ENCODE measurements around the gene LRP3. TPM values are rescaled to one million over a fixed set of nuclear protein-coding genes. Genes with fewer than 3 reads are reported as not detected.
"Not testable (repeated sequence)": the region's sequence is repeated elsewhere in the genome, so short reads cannot be mapped to it uniquely, and the experiment has no call there.

LRP3 gene
- total RNA-seq, 2 experiments from 2014 or later = 0.30 TPM; not detected in 1

DNA sequence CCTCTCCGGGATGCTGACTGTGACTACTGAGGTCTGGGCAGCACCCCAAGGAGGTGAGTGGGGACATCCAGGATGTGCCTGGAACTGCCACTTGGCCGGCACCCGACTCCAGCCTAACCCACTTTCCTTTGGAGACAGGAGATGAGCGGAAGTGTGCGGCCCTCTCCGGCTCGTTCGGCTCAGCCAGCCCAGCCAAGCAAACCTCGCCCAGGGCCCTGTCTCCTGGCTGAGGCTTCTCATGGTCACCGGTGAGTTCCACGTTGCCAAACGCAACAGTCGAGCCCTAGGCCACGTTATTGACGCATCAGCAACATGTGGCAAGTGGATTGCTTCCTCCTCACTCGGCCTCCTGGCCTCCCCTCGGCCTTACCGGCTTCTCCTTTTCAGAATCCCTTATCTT is 26.0 kb downstream of the LRP3 start:
- Mint-ChIP-seq H3K36me3 (no peaks in the 10 kb centered on the region), H3K4me1 (peaks cover 2% of the 10 kb centered on the region), H3K9me3 (ENCODE audit: low read depth) (no peaks in the 10 kb centered on the region), H3K4me3 (no peak overlapping the region), H3K27me3 (peaks cover 24% of the 10 kb centered on the region), H3K27ac (no peak overlapping the region)
- CTCF ChIA-PET = interaction anchor here (1.0 kb wide), 1 partner anchor 487 kb away, joined by 3 read pairs; no protein-coding TSS in a partner anchor
- no peak for ATAC-seq
- DNase-seq = no peak

GRCh38 chr19:33220735-33221134 is 26.6 kb downstream of the LRP3 start:
- Mint-ChIP-seq H3K27me3 (peaks cover 25% of the 10 kb centered on the region), H3K4me3 (no peak overlapping the region), H3K4me1 (peaks cover 2% of the 10 kb centered on the region), H3K27ac (no peak overlapping the region), H3K9me3 (ENCODE audit: low read depth) (no peaks in the 10 kb centered on the region), H3K36me3 (no peaks in the 10 kb centered on the region)
- DNase-seq (no peak), ATAC-seq (no peak)
- CTCF ChIA-PET = no interaction called here

- Mint-ChIP-seq H3K27ac (no peak overlapping the region), H3K27me3 (peaks cover 34% of the 10 kb centered on the region), H3K36me3 (peaks cover 3% of the 10 kb centered on the region), H3K4me1 (peaks cover 2% of the 10 kb centered on the region), H3K9me3 (ENCODE audit: low read depth) (no peaks in the 10 kb centered on the region), H3K4me3 (no peak overlapping the region)
- DNase-seq = no peak
- no peak for ATAC-seq
- CTCF ChIA-PET = no interaction called here
Measured at GRCh38 chr19:33221638-33222037, 27.5 kb downstream of the LRP3 start.

DNA sequence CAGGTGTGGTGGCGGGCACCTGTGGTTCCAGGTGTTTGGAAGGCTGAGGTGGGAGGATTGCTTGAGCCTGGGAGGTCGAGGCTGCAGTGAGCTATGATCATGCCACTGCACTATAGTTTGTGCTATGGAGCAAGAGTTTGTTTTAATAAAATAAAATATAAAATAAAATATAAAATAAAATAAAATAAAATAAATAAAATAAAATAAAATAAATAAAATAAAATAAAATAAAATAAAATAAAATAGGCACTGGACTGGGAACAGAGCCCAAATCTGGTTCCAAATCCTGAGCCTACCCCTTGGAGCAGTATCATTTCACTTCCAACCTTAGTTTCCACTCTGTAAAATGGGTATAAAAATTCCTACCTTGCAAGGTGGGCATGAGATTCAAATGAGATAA is 28.1 kb downstream of the LRP3 start:
- H3K4me1 Mint-ChIP-seq; CTCF ChIA-PET; H3K4me3 Mint-ChIP-seq; H3K36me3 Mint-ChIP-seq; ATAC-seq; H3K9me3 Mint-ChIP-seq (ENCODE audit: low read depth); DNase-seq; H3K27ac Mint-ChIP-seq: not testable (repeated sequence)
- H3K27me3 Mint-ChIP-seq = peaks cover 37% of the 10 kb centered on the region

GRCh38 chr19:33224694-33225457 is 30.7 kb downstream of the LRP3 start:
- Mint-ChIP-seq H3K9me3 (ENCODE audit: low read depth) (peaks cover 13% of the 10 kb centered on the region), H3K27ac (no peak overlapping the region), H3K4me1 (peaks cover 3% of the 10 kb centered on the region), H3K27me3 (peaks cover 56% of the 10 kb centered on the region), H3K4me3 (no peak overlapping the region), H3K36me3 (peaks cover 17% of the 10 kb centered on the region)
- ATAC-seq (no peak), DNase-seq (no peak)
- CTCF ChIA-PET = interaction anchor here (3.2 kb wide), 1 partner anchor 10 kb away, joined by 16 read pairs; no protein-coding TSS in a partner anchor

GRCh38 chr19:33225458-33225926 is 31.4 kb downstream of the LRP3 start, which contains the start of gene SLC7A10:
Gene SLC7A10, minus strand, starts transcription at chr19:33225850. Its CDS starts 147 bp downstream, at chr19:33225703.
- ATAC-seq = no peak
- Mint-ChIP-seq H3K4me3 (no peak within 1 kb of the TSS), H3K36me3 (peaks cover 17% of the 10 kb centered on the region), H3K4me1 (peaks cover 3% of the 10 kb centered on the region), H3K27ac (no peak within 1 kb of the TSS), H3K27me3 (peaks cover 54% of the 10 kb centered on the region), H3K9me3 (ENCODE audit: low read depth) (peaks cover 13% of the 10 kb centered on the region)
- DNase-seq = no peak
- CTCF ChIA-PET = interaction anchor here (3.2 kb wide), 1 partner anchor 10 kb away, joined by 16 read pairs; no protein-coding TSS in a partner anchor

GRCh38 chr19:33226550-33227241 is 32.6 kb downstream of the LRP3 start:
- CTCF ChIA-PET = interaction anchor here (1.6 kb wide), 1 partner anchor 180 kb away, joined by 6 read pairs; no protein-coding TSS in a partner anchor
- H3K36me3 Mint-ChIP-seq = peaks cover 17% of the 10 kb centered on the region
- no peak for ATAC-seq
- no peak for DNase-seq
- H3K9me3 Mint-ChIP-seq (ENCODE audit: low read depth) = peaks cover 13% of the 10 kb centered on the region
- H3K4me3 Mint-ChIP-seq = no peak overlapping the region
- peaks cover 54% of the 10 kb centered on the region for H3K27me3 Mint-ChIP-seq
- H3K27ac Mint-ChIP-seq = no peak overlapping the region
- peaks cover 3% of the 10 kb centered on the region for H3K4me1 Mint-ChIP-seq

DNA sequence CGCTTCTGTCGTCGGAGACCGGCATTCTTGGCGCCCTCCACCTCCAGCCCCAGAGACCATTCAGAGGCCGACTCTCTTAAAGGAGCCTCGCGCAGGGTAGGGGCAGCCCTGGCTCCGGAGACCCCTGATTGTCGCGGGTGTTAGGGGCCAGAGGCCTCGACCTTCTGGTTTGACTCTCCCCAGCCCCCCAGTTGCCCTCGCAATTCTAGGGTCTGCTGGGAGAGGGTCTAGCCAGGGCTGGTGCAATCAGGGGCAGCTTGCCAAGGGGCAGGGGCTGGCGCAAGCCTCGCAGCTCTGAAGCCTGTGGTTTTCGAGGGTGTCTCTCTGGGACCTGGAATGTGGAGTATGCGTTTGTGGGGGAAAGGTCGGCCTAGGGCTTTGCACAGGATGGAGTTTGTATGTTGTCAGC is 33.1 kb downstream of the LRP3 start:
- Mint-ChIP-seq H3K27me3 (peaks cover 54% of the 10 kb centered on the region), H3K36me3 (peaks cover 17% of the 10 kb centered on the region), H3K9me3 (ENCODE audit: low read depth) (peaks cover 13% of the 10 kb centered on the region), H3K4me1 (peaks cover 3% of the 10 kb centered on the region), H3K4me3 (no peak overlapping the region), H3K27ac (no peak overlapping the region)
- CTCF ChIA-PET = interaction anchor here (1.6 kb wide), 1 partner anchor 179 kb away, joined by 6 read pairs; no protein-coding TSS in a partner anchor
- no peak for DNase-seq
- ATAC-seq = no peak

DNA sequence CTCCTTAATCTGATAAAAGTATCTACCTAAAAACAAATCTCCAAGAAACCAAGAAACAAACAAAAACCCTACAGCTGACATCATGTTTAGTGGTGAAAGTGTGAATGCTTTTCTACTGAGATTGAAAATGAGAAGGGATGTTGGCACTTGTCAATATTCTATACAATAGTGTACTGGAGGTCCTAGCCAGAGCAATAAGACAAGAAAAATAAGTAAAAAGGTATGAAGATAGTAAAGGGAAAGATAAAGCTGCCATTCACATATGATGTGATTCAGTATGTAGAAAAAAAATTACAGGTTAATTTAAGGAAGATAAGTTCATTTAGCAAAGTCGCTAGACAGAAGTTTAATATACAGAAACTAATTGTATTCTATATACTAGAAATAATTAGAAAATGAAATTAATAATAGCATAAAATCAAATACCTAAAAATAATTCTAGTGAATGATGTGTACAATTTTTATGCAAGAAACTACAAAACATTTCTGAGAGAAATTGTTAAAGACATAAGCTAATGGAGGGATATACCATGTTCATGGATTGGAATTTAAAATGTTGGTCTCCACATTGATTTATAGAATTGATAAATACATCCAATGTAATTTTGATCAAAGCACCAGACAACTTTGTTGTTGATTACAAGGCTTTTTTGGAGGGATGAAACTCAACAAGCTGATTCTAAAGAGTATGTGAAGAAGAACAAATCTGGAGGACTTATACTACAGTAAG is 33.9 kb downstream of the LRP3 start:
- Mint-ChIP-seq H3K36me3 (peaks cover 17% of the 10 kb centered on the region), H3K9me3 (ENCODE audit: low read depth) (peaks cover 13% of the 10 kb centered on the region), H3K4me3 (no peak overlapping the region), H3K27me3 (peaks cover 50% of the 10 kb centered on the region), H3K27ac (no peak overlapping the region), H3K4me1 (peaks cover 3% of the 10 kb centered on the region)
- ATAC-seq = no peak
- CTCF ChIA-PET = interaction anchor here (1.6 kb wide), 1 partner anchor 178 kb away, joined by 6 read pairs; no protein-coding TSS in a partner anchor
- no peak for DNase-seq

- H3K4me1 Mint-ChIP-seq = peaks cover 3% of the 10 kb centered on the region
- peaks cover 13% of the 10 kb centered on the region for H3K9me3 Mint-ChIP-seq (ENCODE audit: low read depth)
- CTCF ChIA-PET = no interaction called here
- DNase-seq = no peak
- no peak overlapping the region for H3K27ac Mint-ChIP-seq
- ATAC-seq = no peak
- peaks cover 17% of the 10 kb centered on the region for H3K36me3 Mint-ChIP-seq
- H3K4me3 Mint-ChIP-seq = no peak overlapping the region
- H3K27me3 Mint-ChIP-seq = peaks cover 41% of the 10 kb centered on the region
Measured at GRCh38 chr19:33229962-33230361, 35.8 kb downstream of the LRP3 start.

GRCh38 chr19:33231511-33231910 is 37.4 kb downstream of the LRP3 start:
- peaks cover 36% of the 10 kb centered on the region for H3K27me3 Mint-ChIP-seq
- DNase-seq (no peak), ATAC-seq (no peak)
- H3K36me3 Mint-ChIP-seq = peaks cover 14% of the 10 kb centered on the region
- H3K9me3 Mint-ChIP-seq (ENCODE audit: low read depth) = peaks cover 13% of the 10 kb centered on the region
- peaks cover 10% of the 10 kb centered on the region for H3K4me1 Mint-ChIP-seq
- no peak overlapping the region for H3K27ac Mint-ChIP-seq
- no peak overlapping the region for H3K4me3 Mint-ChIP-seq
- CTCF ChIA-PET = interaction anchor here (1.3 kb wide), 1 partner anchor 175 kb away, joined by 4 read pairs; no protein-coding TSS in a partner anchor

DNA sequence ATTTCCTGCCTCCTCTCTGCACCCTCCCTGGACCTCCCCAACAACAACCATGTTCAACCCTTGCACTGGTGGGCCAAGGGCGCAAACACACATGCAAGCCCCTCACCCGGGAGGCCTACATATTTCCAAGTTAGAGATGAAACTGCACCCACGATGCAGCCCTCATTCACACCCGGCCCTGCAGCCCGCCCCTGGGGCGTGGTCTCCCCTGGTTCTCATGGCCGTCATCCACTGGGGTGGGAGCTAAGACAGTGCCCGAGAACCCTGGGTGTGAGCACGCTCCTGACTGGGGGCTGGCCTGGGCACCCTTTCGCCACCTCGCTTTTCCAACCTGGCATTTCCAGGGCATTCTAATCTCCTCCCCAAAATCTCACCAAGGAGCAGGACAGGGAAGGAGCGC is 38.5 kb downstream of the LRP3 start:
- CTCF ChIA-PET = no interaction called here
- H3K27me3 Mint-ChIP-seq = peaks cover 29% of the 10 kb centered on the region
- no peak overlapping the region for H3K4me3 Mint-ChIP-seq
- no peak for DNase-seq
- H3K36me3 Mint-ChIP-seq = peaks cover 9% of the 10 kb centered on the region
- H3K27ac Mint-ChIP-seq = no peak overlapping the region
- peaks cover 8% of the 10 kb centered on the region for H3K4me1 Mint-ChIP-seq
- H3K9me3 Mint-ChIP-seq (ENCODE audit: low read depth) = peaks cover 10% of the 10 kb centered on the region
- no peak for ATAC-seq

Data from activated CD8-positive, alpha-beta memory T cell treated with anti-CD3 and anti-CD28 coated beads, Interleukin-2, amount 10 ng/mL, durations not matched to agents 7 days and 5 days (primary cell).